Activated B cell treated with CpG ODN at 0.5 μM for 24 hours (primary cell): ENCODE results near the gene GRIN3A. TPM values are rescaled to one million over a fixed set of nuclear protein-coding genes. Genes with fewer than 3 reads are reported as not detected.

Experiments used
- ATAC-seq: fragments of 200-7000 bp; cut with Tn5 transposase; one replicate; pipeline ENCODE4 v1.10.0; 2021; ENCODE audit warnings: low read depth, mild to moderate bottlenecking, moderate library complexity
- CTCF ChIA-PET: fragments of 350-600 bp; sonication (Branson Sonifier 250); formaldehyde crosslinking; loops from one replicate; lab custom pipeline; 2021; ENCODE audit warnings: antibody characterized with exemption; lab: Charles Lee
- POLR2A ChIA-PET: fragments of 350-600 bp; sonication (Branson Sonifier 250); formaldehyde crosslinking; loops from one replicate; lab custom pipeline; 2021; ENCODE audit warnings: antibody characterized with exemption; lab: Charles Lee
- DNase-seq: peaks from one replicate; pipeline ENCODE4 v3.0.0; 2022
- H3K27ac Mint-ChIP-seq: one replicate; pipeline ENCODE4 v1.8.0; 2020; ENCODE audit warnings: mixed read lengths
- H3K27me3 Mint-ChIP-seq: one replicate; pipeline ENCODE4 v1.8.0; 2021; ENCODE audit warnings: mixed read lengths
- H3K36me3 Mint-ChIP-seq: one replicate; pipeline ENCODE4 v1.8.0; 2021; ENCODE audit warnings: low read depth, mixed read lengths
- H3K4me1 Mint-ChIP-seq: one replicate; pipeline ENCODE4 v1.8.0; 2021; ENCODE audit warnings: mixed read lengths
- H3K4me3 Mint-ChIP-seq: one replicate; pipeline ENCODE4 v1.8.0; 2020; ENCODE audit warnings: mild to moderate bottlenecking, mixed read lengths
- H3K9me3 Mint-ChIP-seq: one replicate; pipeline ENCODE4 v1.8.0; 2020; ENCODE audit warnings: mixed read lengths
- intact Hi-C: fragments of 100-400 bp; cut with micrococcal nuclease; formaldehyde crosslinking; loops from one replicate; pipeline ENCODE4 v1.15.1; 2024
- total RNA-seq: library from RNA; stranded (reverse); gene quantifications from 2 replicates; pipeline ENCODE4 v1.2.3, GENCODE V29; 2022
- TF ChIP-seq, protein P1 (sequence below): fragments of 200-600 bp; IDR thresholded peaks from one replicate; pipeline ENCODE4 v1.8.0; 2022; ENCODE audit warnings: antibody characterized with exemption, mild to moderate bottlenecking

Gene GRIN3A
- total RNA-seq, 1 donor from 2014 or later: not detected

DNA sequence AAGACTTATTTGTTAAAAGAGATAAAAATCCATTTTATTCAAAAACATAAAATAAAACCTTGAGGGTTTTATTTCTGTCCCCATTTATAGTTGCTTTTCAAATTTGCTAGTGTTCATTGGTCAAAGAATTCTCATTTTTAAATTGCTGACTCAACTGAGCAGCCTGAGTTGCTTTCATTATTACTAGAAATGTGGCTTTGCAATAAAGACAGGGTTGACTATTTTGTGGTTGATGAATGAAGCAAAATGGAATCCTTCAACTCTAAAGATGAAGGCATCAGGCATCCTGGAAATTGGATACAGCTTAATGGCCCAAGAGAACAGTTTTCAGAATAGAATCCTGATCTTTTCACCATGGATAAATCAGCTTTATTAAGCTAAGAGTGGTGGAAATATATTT lies 119.7 kb downstream of the GRIN3A start:
- no peaks in the 10 kb centered on the region for H3K36me3 Mint-ChIP-seq
- H3K4me1 Mint-ChIP-seq: no peaks in the 10 kb centered on the region
- intact Hi-C loops: no loop called here
- POLR2A ChIA-PET: no interaction called here
- TF ChIP-seq, protein P1, sequence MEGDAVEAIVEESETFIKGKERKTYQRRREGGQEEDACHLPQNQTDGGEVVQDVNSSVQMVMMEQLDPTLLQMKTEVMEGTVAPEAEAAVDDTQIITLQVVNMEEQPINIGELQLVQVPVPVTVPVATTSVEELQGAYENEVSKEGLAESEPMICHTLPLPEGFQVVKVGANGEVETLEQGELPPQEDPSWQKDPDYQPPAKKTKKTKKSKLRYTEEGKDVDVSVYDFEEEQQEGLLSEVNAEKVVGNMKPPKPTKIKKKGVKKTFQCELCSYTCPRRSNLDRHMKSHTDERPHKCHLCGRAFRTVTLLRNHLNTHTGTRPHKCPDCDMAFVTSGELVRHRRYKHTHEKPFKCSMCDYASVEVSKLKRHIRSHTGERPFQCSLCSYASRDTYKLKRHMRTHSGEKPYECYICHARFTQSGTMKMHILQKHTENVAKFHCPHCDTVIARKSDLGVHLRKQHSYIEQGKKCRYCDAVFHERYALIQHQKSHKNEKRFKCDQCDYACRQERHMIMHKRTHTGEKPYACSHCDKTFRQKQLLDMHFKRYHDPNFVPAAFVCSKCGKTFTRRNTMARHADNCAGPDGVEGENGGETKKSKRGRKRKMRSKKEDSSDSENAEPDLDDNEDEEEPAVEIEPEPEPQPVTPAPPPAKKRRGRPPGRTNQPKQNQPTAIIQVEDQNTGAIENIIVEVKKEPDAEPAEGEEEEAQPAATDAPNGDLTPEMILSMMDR: no peak
- no peak overlapping the region for H3K27ac Mint-ChIP-seq
- CTCF ChIA-PET: no interaction called here
- peaks cover 4% of the 10 kb centered on the region for H3K27me3 Mint-ChIP-seq
- no peak for ATAC-seq
- H3K9me3 Mint-ChIP-seq: no peaks in the 10 kb centered on the region
- DNase-seq: no peak
- no peak overlapping the region for H3K4me3 Mint-ChIP-seq

- Mint-ChIP-seq H3K4me3 (no peak overlapping the region), H3K27ac (no peak overlapping the region), H3K36me3 (no peaks in the 10 kb centered on the region), H3K4me1 (peaks cover 4% of the 10 kb centered on the region), H3K27me3 (peaks cover 20% of the 10 kb centered on the region), H3K9me3 (no peaks in the 10 kb centered on the region)
- POLR2A ChIA-PET: no interaction called here
- TF ChIP-seq, protein P1: no peak
- no peak for DNase-seq
- intact Hi-C loops: no loop called here
- ATAC-seq: no peak
- CTCF ChIA-PET: no interaction called here
Observed at GRCh38 chr9:101605547-101605946, 132.9 kb downstream of the GRIN3A start.

- Mint-ChIP-seq H3K27me3 (peaks cover 20% of the 10 kb centered on the region), H3K36me3 (no peaks in the 10 kb centered on the region)
- intact Hi-C loops: loop anchor here (5.0 kb wide), 1 partner anchor 123 kb away; no protein-coding TSS in a partner anchor
Observed at GRCh38 chr9:101604296-101604695, 134.2 kb downstream of the GRIN3A start.

GRCh38 chr9:101601904-101602765 lies 136.3 kb downstream of the GRIN3A start:
- Mint-ChIP-seq H3K9me3 (no peaks in the 10 kb centered on the region), H3K4me3 (no peak overlapping the region), H3K36me3 (no peaks in the 10 kb centered on the region), H3K27ac (no peak overlapping the region), H3K27me3 (peaks cover 20% of the 10 kb centered on the region), H3K4me1 (peaks cover 4% of the 10 kb centered on the region)
- ATAC-seq (no peak), DNase-seq (no peak)
- TF ChIP-seq, protein P1: no peak
- ChIA-PET CTCF (interaction anchor here (1.6 kb wide), 1 partner anchor 10 kb away, joined by 8 read pairs; no protein-coding TSS in a partner anchor), POLR2A (no interaction called here)
- intact Hi-C loops: loop anchor here (5.0 kb wide), 1 partner anchor 125 kb away; no protein-coding TSS in a partner anchor

More at GRCh38 chr9:101604296-101604695, 134.2 kb downstream of the GRIN3A start:
- POLR2A ChIA-PET: no interaction called here
- ATAC-seq: no peak
- H3K27ac Mint-ChIP-seq: no peak overlapping the region
- H3K4me3 Mint-ChIP-seq: no peak overlapping the region
- no peaks in the 10 kb centered on the region for H3K9me3 Mint-ChIP-seq
- TF ChIP-seq, protein P1: no peak
- CTCF ChIA-PET: no interaction called here
- H3K4me1 Mint-ChIP-seq: peaks cover 4% of the 10 kb centered on the region
- DNase-seq: no peak

DNA sequence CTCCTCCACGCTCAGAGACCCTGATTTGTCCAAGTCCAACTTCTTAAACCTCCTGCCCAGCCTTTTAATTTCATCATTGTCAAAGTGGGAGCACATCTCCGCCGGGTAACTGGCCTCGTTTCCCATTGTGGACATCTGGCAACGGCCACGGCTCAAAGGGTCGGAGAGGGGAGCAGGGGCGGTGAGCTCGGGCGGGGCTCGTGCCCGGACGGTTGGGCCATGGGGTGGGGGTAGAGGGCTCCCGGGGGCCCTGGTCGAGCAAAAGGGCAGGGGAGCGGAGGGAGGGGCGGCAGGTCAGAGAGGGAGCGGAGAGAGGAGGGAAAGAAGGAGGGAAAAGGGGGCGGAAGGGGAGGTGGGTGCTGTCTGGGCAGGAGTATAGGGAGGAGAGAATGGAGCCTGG lies 143.7 kb downstream of the GRIN3A start, which contains the start of gene PPP3R2:
Gene PPP3R2 (minus strand): TSS at position 174 of the 400 bp plus-strand sequence. CDS start 48 bp downstream, at position 126.
- no peaks in the 10 kb centered on the region for H3K36me3 Mint-ChIP-seq
- ChIA-PET CTCF (no interaction called here), POLR2A (no interaction called here)
- H3K4me3 Mint-ChIP-seq: no peak within 1 kb of the TSS
- H3K4me1 Mint-ChIP-seq: no peaks in the 10 kb centered on the region
- DNase-seq (no peak), ATAC-seq (no peak)
- no peaks in the 10 kb centered on the region for H3K9me3 Mint-ChIP-seq
- intact Hi-C loops: no loop called here
- H3K27me3 Mint-ChIP-seq: peaks cover 4% of the 10 kb centered on the region
- TF ChIP-seq, protein P1: no peak
- H3K27ac Mint-ChIP-seq: no peak within 1 kb of the TSS
